ENCODE data around the gene UNC5B.

DNA sequence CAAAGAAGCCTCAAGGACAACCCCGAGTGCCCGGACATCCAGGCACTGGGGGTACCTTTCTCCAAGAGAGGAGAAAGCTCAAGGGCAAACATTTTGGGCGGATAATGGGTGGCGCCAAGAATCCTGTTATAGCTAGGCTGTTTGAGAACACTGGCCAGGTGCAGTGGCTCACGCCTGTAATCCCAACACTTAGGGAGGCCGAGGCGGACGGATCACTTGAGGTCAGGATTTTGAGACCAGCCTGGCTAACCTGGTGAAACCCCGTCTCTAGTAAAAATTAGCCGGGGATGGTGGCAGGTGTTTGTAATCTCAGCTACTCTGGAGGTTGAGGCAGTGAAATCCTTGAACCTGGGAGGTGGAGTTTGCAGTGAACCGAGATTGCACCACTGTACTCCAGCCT, 25.2 kb upstream of the UNC5B start:
- TF ChIP-seq, protein P1, sequence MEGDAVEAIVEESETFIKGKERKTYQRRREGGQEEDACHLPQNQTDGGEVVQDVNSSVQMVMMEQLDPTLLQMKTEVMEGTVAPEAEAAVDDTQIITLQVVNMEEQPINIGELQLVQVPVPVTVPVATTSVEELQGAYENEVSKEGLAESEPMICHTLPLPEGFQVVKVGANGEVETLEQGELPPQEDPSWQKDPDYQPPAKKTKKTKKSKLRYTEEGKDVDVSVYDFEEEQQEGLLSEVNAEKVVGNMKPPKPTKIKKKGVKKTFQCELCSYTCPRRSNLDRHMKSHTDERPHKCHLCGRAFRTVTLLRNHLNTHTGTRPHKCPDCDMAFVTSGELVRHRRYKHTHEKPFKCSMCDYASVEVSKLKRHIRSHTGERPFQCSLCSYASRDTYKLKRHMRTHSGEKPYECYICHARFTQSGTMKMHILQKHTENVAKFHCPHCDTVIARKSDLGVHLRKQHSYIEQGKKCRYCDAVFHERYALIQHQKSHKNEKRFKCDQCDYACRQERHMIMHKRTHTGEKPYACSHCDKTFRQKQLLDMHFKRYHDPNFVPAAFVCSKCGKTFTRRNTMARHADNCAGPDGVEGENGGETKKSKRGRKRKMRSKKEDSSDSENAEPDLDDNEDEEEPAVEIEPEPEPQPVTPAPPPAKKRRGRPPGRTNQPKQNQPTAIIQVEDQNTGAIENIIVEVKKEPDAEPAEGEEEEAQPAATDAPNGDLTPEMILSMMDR (IDR thresholded peaks at IDR 0.05 in 2 of 3, conservative IDR thresholded peaks at IDR 0.05 in 1 of 3; ENCODE audit: borderline replicate concordance in 1 of 3, insufficient read depth in 1 of 3, low read depth in 2 of 3, low read length in 2 of 3): no peak
- TF ChIP-seq, protein P2, sequence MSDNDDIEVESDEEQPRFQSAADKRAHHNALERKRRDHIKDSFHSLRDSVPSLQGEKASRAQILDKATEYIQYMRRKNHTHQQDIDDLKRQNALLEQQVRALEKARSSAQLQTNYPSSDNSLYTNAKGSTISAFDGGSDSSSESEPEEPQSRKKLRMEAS (IDR thresholded peaks at IDR 0.05): no peak
- TF ChIP-seq, protein P3, sequence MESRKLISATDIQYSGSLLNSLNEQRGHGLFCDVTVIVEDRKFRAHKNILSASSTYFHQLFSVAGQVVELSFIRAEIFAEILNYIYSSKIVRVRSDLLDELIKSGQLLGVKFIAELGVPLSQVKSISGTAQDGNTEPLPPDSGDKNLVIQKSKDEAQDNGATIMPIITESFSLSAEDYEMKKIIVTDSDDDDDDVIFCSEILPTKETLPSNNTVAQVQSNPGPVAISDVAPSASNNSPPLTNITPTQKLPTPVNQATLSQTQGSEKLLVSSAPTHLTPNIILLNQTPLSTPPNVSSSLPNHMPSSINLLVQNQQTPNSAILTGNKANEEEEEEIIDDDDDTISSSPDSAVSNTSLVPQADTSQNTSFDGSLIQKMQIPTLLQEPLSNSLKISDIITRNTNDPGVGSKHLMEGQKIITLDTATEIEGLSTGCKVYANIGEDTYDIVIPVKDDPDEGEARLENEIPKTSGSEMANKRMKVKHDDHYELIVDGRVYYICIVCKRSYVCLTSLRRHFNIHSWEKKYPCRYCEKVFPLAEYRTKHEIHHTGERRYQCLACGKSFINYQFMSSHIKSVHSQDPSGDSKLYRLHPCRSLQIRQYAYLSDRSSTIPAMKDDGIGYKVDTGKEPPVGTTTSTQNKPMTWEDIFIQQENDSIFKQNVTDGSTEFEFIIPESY (IDR thresholded peaks at IDR 0.05; ENCODE audit: extremely low read depth, insufficient replicate concordance, low read length): no peak
- TF ChIP-seq RAD21 (IDR thresholded peaks at IDR 0.05; ENCODE audit: low read depth): no peak
- no peak for TF ChIP-seq POLR2A (IDR thresholded peaks at IDR 0.05; ENCODE audit: borderline replicate concordance, extremely low read depth, insufficient read depth, insufficient read length)
- TF ChIP-seq CEBPB (IDR thresholded peaks at IDR 0.05; ENCODE audit: low read depth): no peak
- TF ChIP-seq ZNF274 (IDR thresholded peaks at IDR 0.05; ENCODE audit: low read depth, low read length): no peak

Measured in HCT116 (cell line).